Neural cell (in vitro differentiated cells): ENCODE data around the gene NCK2. TPM values are rescaled to one million over a fixed set of nuclear protein-coding genes. Genes with fewer than 3 reads are reported as not detected.

Experiments used
- H2AFZ ChIP-seq: fragments of 200-600, 300-800 bp; sonication (generic), shearing (Covaris generic); 2 replicates; pipeline ENCODE4 v1.6.0; 2014; ENCODE audit warnings: low read depth, mild to moderate bottlenecking, antibody characterized with exemption, low read length, moderate library complexity
- H3F3A ChIP-seq: fragments of 200-600 bp; shearing (Covaris generic); 2 replicates; pipeline ENCODE4 v1.6.1; 2016; ENCODE audit warnings: mild to moderate bottlenecking, moderate library complexity, mixed read lengths, antibody characterized with exemption, low read length; ENCODE audit not compliant: insufficient read depth, poor library complexity, severe bottlenecking
- H3K27ac ChIP-seq: fragments of 200-600, 300-800 bp; sonication (generic), shearing (Covaris generic); 2 replicates; pipeline ENCODE4 v1.5.1; 2014; ENCODE audit warnings: mild to moderate bottlenecking, low read length, moderate library complexity
- H3K27me3 ChIP-seq: fragments of 300-800, 200-600 bp; sonication (generic), shearing (Covaris generic); 2 replicates; pipeline ENCODE4 v1.6.0; 2014; ENCODE audit warnings: mild to moderate bottlenecking, low read depth, low read length, moderate library complexity; ENCODE audit not compliant: insufficient read depth
- H3K36me3 ChIP-seq: fragments of 300-800, 200-600 bp; sonication (generic), shearing (Covaris generic); 2 replicates; pipeline ENCODE4 v1.5.1; 2014; ENCODE audit warnings: mild to moderate bottlenecking, antibody characterized with exemption, low read length, moderate library complexity; ENCODE audit not compliant: insufficient read depth
- H3K4me2 ChIP-seq: fragments of 300-800, 200-600 bp; sonication (generic), shearing (Covaris generic); 2 replicates; pipeline ENCODE4 v1.6.0; 2014; ENCODE audit warnings: mild to moderate bottlenecking, low read length
- H3K4me3 ChIP-seq: fragments of 300-800, 200-600 bp; sonication (generic), shearing (Covaris generic); 2 replicates; pipeline ENCODE4 v1.5.1; 2014; ENCODE audit warnings: mild to moderate bottlenecking, low read length, moderate library complexity
- H3K79me2 ChIP-seq: fragments of 200-600 bp; shearing (Covaris generic); replicated peaks from 2 replicates; pipeline ENCODE4 v1.6.0; 2014; ENCODE audit warnings: mild to moderate bottlenecking, low read length, moderate library complexity; ENCODE audit not compliant: insufficient read depth
- H3K9ac ChIP-seq: fragments of 300-800, 200-600 bp; sonication (generic), shearing (Covaris generic); 2 replicates; pipeline ENCODE4 v1.6.1; 2016; ENCODE audit warnings: mild to moderate bottlenecking, low read length, mixed read lengths
- H3K9me2 ChIP-seq: fragments of 200-600 bp; shearing (Covaris generic); 2 replicates; pipeline ENCODE4 v1.6.1; 2016; ENCODE audit warnings: mild to moderate bottlenecking, low read length, mixed read lengths; ENCODE audit not compliant: insufficient read depth
- H3K9me3 ChIP-seq: fragments of 200-600, 300-800 bp; sonication (generic), shearing (Covaris generic); 2 replicates; pipeline ENCODE4 v1.6.1; 2016; ENCODE audit warnings: mild to moderate bottlenecking, mixed run types, low read length, moderate library complexity, mixed read lengths
- H4K20me1 ChIP-seq: fragments of 200-600 bp; shearing (Covaris generic); 2 replicates; pipeline ENCODE4 v1.6.1; 2016; ENCODE audit warnings: mild to moderate bottlenecking, mixed run types; ENCODE audit not compliant: insufficient read depth
- CTCF ChIP-seq: fragments of 450-650 bp; IDR thresholded peaks from 2 replicates; pipeline ENCODE4 v1.5.1; 2014; ENCODE audit warnings: antibody characterized with exemption, mild to moderate bottlenecking, moderate library complexity; ENCODE audit not compliant: poor library complexity, severe bottlenecking
- EP300 ChIP-seq: fragments of 450-650 bp; conservative IDR thresholded peaks from 2 replicates; pipeline ENCODE4 v1.6.1; 2014; ENCODE audit warnings: antibody characterized with exemption, mild to moderate bottlenecking, moderate library complexity; ENCODE audit not compliant: poor library complexity, severe bottlenecking
- EZH2 ChIP-seq: fragments of 200-600, 300-800 bp; shearing (Covaris generic), sonication (generic); IDR thresholded peaks from 2 replicates; pipeline ENCODE4 v1.6.1; 2014; ENCODE audit warnings: antibody characterized with exemption, low read length, borderline replicate concordance, mild to moderate bottlenecking; ENCODE audit not compliant: insufficient read depth, poor library complexity, severe bottlenecking
- MXI1 ChIP-seq: fragments of 450-650 bp; conservative IDR thresholded peaks from 2 replicates; pipeline ENCODE4 v1.6.1; 2014; ENCODE audit warnings: antibody characterized with exemption, mild to moderate bottlenecking; ENCODE audit not compliant: poor library complexity, severe bottlenecking
- POLR2AphosphoS5 ChIP-seq: IDR thresholded peaks from 2 replicates; pipeline ENCODE4 v1.6.1; 2012
- RAD21 ChIP-seq: fragments of 450-650 bp; conservative IDR thresholded peaks from 2 replicates; pipeline ENCODE4 v1.6.1; 2014; ENCODE audit warnings: antibody characterized with exemption, mild to moderate bottlenecking, moderate library complexity
- REST ChIP-seq: IDR thresholded peaks from 2 replicates; pipeline ENCODE4 v1.6.1; 2012; ENCODE audit warnings: borderline replicate concordance
- SMC3 ChIP-seq: fragments of 450-650 bp; conservative IDR thresholded peaks from 2 replicates; pipeline ENCODE4 v1.6.1; 2014; ENCODE audit warnings: antibody characterized with exemption, mild to moderate bottlenecking, moderate library complexity; ENCODE audit not compliant: poor library complexity
- TAF1 ChIP-seq: IDR thresholded peaks from 2 replicates; pipeline ENCODE4 v1.6.1; 2012; ENCODE audit warnings: low read depth
- polyA plus RNA-seq: library from polyadenylated mRNA; depleted of rRNA; stranded (reverse); fragments of >200 nt; gene quantifications from 2 replicates; pipeline ENCODE4 v1.2.3, GENCODE V29; 2014

The NCK2 gene
- polyA plus RNA-seq, 1 donor from 2014 or later: 49.4 TPM

GRCh38 chr2:105761931-105762515, 17.3 kb downstream of the NCK2 start:
- Histone ChIP-seq H4K20me1 (peaks cover 8% of the 10 kb centered on the region), H3K9ac (no peak overlapping the region), H3K27me3 (no peaks in the 10 kb centered on the region), H3K4me3 (no peak overlapping the region), H3K36me3 (no peaks in the 10 kb centered on the region), H3K9me3 (no peaks in the 10 kb centered on the region), H3K4me2 (no peak overlapping the region), H2AFZ (no peak overlapping the region), H3K27ac (no peak overlapping the region), H3K9me2 (no peaks in the 10 kb centered on the region), H3F3A (no peaks in the 10 kb centered on the region), H3K79me2 (peaks cover 72% of the 10 kb centered on the region)
- TF ChIP-seq EZH2 (no peak), TAF1 (no peak), EP300 (no peak), CTCF (no peak), POLR2AphosphoS5 (no peak), MXI1 (no peak), SMC3 (no peak), REST (no peak), RAD21 (no peak)

GRCh38 chr2:105763076-105763475, 18.4 kb downstream of the NCK2 start:
- no peak overlapping the region for H3K9ac ChIP-seq
- peaks cover 65% of the 10 kb centered on the region for H3K79me2 ChIP-seq
- no peak overlapping the region for H3K4me3 ChIP-seq
- H3K4me2 ChIP-seq: no peak overlapping the region
- no peaks in the 10 kb centered on the region for H3K9me3 ChIP-seq
- peaks cover under 1% of the 10 kb centered on the region for H3K36me3 ChIP-seq
- TF ChIP-seq MXI1 (no peak), SMC3 (no peak), TAF1 (no peak), EZH2 (no peak), RAD21 (no peak), REST (no peak), EP300 (no peak), CTCF (no peak), POLR2AphosphoS5 (no peak)
- H3K9me2 ChIP-seq: no peaks in the 10 kb centered on the region
- no peak overlapping the region for H3K27ac ChIP-seq
- no peaks in the 10 kb centered on the region for H3F3A ChIP-seq
- H2AFZ ChIP-seq: no peak overlapping the region
- H4K20me1 ChIP-seq: peaks cover 3% of the 10 kb centered on the region
- H3K27me3 ChIP-seq: no peaks in the 10 kb centered on the region
